ENCODE measurements around the gene TFAP2B. TPM values are rescaled to one million over a fixed set of nuclear protein-coding genes. Genes with fewer than 3 reads are reported as not detected.

Gene TFAP2B
- total RNA-seq, 1 donor from 2014 or later, result not detected

- ATAC-seq (no peak), DNase-seq (ENCODE audit: low spot score) (no peak)
- intact Hi-C loops (cut with DNase I), result no loop called here
Observed at GRCh38 chr6:50890579-50890978, 71.9 kb downstream of the TFAP2B start.

GRCh38 chr6:50891290-50891689 is 72.6 kb downstream of the TFAP2B start:
- DNase-seq (ENCODE audit: low spot score) (no peak), ATAC-seq (no peak)
- intact Hi-C loops (cut with DNase I), result no loop called here

Other genes starting within 250 kb of the TFAP2B start
- not detected for gene TFAP2D, start 105.3 kb upstream of the TFAP2B start, total RNA-seq

Data from sciatic nerve (tissue), 2 donors.